Measurements from ENCODE around the gene FAF2.

Gene FAF2

DNA sequence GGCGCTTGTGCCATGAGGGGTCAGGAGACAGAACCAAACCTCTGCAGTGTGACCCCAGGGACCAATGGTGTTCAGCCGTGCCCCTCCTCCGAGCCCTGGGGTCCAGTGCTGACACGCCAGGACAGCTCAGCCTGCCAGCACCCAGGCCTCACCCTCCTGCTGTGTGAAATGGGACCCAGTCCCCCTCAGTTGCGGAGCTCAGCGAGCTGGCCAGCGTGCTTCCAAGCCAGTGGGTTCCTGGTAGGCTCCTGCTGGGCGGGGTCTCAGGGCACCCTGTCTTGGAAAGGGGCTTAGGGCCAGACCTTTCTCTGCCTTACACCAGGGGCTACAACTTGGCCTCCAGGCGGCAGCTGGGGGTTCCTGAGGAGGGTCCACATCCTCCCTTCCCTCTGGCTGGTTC is 84.6 kb downstream of the FAF2 start:
- Mint-ChIP-seq H3K9me3 (no peaks in the 10 kb centered on the region), H3K27ac (peak overlapping the region in 2 of 3 experiments; percentile 98 to 99), H3K27me3 (ENCODE audit: low read depth) (no peaks in the 10 kb centered on the region), H3K4me3 (no peak overlapping the region), H3K36me3 (ENCODE audit: low read depth) (peaks cover 19% of the 10 kb centered on the region), H3K4me1 (peaks cover 39% of the 10 kb centered on the region)
- TF ChIP-seq, protein P1, sequence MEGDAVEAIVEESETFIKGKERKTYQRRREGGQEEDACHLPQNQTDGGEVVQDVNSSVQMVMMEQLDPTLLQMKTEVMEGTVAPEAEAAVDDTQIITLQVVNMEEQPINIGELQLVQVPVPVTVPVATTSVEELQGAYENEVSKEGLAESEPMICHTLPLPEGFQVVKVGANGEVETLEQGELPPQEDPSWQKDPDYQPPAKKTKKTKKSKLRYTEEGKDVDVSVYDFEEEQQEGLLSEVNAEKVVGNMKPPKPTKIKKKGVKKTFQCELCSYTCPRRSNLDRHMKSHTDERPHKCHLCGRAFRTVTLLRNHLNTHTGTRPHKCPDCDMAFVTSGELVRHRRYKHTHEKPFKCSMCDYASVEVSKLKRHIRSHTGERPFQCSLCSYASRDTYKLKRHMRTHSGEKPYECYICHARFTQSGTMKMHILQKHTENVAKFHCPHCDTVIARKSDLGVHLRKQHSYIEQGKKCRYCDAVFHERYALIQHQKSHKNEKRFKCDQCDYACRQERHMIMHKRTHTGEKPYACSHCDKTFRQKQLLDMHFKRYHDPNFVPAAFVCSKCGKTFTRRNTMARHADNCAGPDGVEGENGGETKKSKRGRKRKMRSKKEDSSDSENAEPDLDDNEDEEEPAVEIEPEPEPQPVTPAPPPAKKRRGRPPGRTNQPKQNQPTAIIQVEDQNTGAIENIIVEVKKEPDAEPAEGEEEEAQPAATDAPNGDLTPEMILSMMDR (IDR thresholded peaks at IDR 0.05; ENCODE audit: unreplicated experiment in 3 of 3), result no peak

DNA sequence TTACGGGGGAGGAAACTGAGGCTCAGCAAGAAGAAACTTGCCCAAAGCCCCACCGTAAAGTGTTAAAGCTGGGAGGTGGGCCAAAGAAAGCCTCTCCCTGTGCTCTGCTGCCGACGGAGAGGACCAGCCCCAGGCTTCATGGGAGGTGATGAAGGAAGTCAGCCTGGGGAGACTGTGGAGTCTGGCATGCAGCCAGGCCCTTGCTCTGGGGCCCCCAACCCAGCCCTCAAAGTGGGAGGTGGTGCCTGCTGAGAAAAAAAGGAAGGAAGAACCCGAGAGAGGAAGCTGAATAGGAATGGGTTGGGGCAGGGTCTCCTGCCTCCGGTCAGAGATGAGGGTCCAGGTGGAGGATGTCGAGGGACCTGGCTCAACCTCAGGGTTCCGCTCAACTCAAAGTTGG is 85.2 kb downstream of the FAF2 start:
- Mint-ChIP-seq H3K36me3 (ENCODE audit: low read depth) (peaks cover 14% of the 10 kb centered on the region), H3K27ac (peak overlapping the region; percentile 98 to 99 (median 98)), H3K4me3 (peak overlapping the region; percentile 98 to 100 (median 99)), H3K9me3 (no peaks in the 10 kb centered on the region), H3K27me3 (ENCODE audit: low read depth) (no peaks in the 10 kb centered on the region), H3K4me1 (peaks cover 45% of the 10 kb centered on the region)
- TF ChIP-seq, protein P1 (IDR thresholded peaks at IDR 0.05; ENCODE audit: unreplicated experiment in 3 of 3), result no peak

DNA sequence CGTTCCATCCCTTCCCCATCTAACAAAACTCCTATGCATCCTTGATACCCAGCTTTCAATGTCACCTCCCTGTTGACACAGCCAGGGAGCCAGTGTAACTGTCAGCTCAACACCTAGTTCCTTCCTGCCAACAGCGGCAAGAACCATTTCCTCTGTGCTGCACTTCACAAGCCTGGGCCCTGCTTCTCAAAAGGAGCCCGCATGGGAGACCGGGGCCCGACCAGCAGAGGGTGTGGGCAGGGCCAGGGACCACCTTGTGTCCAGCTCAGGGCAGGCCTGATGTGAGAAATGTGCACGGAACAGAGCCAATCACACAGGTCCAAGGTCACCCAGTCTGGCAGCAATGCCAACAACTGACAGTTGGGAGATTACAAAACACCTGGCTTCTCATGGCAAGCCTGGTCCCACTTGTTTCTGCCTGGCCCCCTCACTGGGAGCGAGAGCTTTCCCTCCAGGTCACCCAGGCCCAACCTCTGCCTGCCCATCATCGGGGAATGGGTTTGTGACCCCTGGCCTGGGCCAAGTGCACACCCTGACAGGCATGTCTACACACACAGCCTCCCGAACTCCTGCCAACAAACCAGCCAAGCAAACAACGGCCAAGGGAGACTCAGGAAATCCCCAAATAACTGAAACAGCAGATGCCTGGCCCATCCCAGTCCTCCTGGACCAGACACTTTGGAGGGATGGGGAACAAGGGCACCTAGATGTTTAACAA is 85.9 kb downstream of the FAF2 start:
- Mint-ChIP-seq H3K36me3 (ENCODE audit: low read depth) (peaks cover 12% of the 10 kb centered on the region), H3K4me3 (peak overlapping the region; percentile 98 to 100 (median 99)), H3K9me3 (no peaks in the 10 kb centered on the region), H3K4me1 (peaks cover 51% of the 10 kb centered on the region), H3K27me3 (ENCODE audit: low read depth) (no peaks in the 10 kb centered on the region), H3K27ac (peak overlapping the region; percentile 98 to 99 (median 98))
- TF ChIP-seq, protein P1 (IDR thresholded peaks at IDR 0.05; ENCODE audit: unreplicated experiment in 3 of 3), result no peak

DNA sequence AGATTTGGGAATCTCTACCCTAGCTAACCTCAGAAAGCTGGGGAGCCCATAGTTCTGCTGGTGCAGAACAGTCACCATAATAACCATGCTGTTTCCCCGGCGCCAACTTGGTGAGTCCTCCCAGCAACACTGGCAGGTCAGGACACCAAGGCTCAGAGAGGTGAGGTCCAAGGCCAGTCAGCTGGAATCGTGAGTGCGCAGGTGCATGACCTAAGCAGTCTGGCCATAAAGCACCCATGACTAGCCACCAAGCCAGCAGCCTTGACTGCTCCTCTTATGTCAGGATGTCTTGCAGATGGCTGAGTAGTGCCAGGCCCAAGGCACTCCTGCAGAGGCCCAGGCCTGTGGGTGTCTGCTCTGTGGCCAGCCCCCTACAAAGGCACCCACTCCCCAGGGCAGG is 86.5 kb downstream of the FAF2 start:
- no peaks in the 10 kb centered on the region for H3K27me3 Mint-ChIP-seq (ENCODE audit: low read depth)
- peaks cover 54% of the 10 kb centered on the region for H3K4me1 Mint-ChIP-seq
- peaks cover 12% of the 10 kb centered on the region for H3K36me3 Mint-ChIP-seq (ENCODE audit: low read depth)
- H3K4me3 Mint-ChIP-seq, result peak overlapping the region; percentile 98 to 100 (median 99)
- H3K27ac Mint-ChIP-seq, result peak overlapping the region; percentile 98 to 99 (median 98)
- TF ChIP-seq, protein P1 (IDR thresholded peaks at IDR 0.05; ENCODE audit: unreplicated experiment in 3 of 3), result no peak
- no peaks in the 10 kb centered on the region for H3K9me3 Mint-ChIP-seq

DNA sequence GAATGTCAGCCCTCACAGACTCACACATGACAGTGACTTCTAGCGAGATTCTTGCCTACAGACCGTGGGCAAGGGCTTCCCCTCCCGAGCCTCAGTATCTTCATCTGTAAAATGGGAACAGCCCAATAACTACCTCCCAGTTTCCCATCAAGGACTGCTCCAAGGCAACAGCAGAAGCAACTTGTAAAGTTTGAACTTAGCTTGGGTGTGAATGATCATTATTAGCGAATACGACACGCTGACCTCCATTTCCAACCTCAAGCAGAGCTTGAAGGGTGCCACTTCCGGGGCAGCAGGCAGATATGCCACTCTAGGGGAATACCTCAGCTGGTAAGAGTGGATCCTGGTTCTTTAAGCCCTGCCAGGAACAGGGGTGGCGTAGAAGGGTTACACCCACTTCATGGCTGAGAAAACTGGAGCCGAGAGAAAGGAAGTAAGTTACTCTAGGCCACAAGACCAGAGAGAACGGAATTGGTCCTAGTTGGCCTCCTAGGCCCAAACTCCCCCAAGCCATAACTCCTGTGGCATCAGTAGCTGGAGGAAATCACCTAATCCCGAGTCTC is 87.0 kb downstream of the FAF2 start:
- peaks cover 12% of the 10 kb centered on the region for H3K36me3 Mint-ChIP-seq (ENCODE audit: low read depth)
- peak overlapping the region; percentile 98 to 100 (median 99) for H3K4me3 Mint-ChIP-seq
- peak overlapping the region; percentile 98 to 99 (median 98) for H3K27ac Mint-ChIP-seq
- H3K27me3 Mint-ChIP-seq (ENCODE audit: low read depth), result no peaks in the 10 kb centered on the region
- H3K9me3 Mint-ChIP-seq, result no peaks in the 10 kb centered on the region
- H3K4me1 Mint-ChIP-seq, result peaks cover 60% of the 10 kb centered on the region
- TF ChIP-seq, protein P1 (IDR thresholded peaks at IDR 0.05; ENCODE audit: unreplicated experiment in 3 of 3), result no peak
